Measurements from ENCODE around the gene THADA. TPM values are rescaled to one million over a fixed set of nuclear protein-coding genes. Genes with fewer than 3 reads are reported as not detected.

The THADA gene
- polyA plus RNA-seq, 10 donors, result 16.2 to 24.7 (median 18.2) TPM

- DNase-seq, result peak in 1 of 3 donors; percentile 65
Observed at GRCh38 chr2:43328133-43328532, 267.7 kb downstream of the THADA start.

- DNase-seq, result no peak
Observed at GRCh38 chr2:43327119-43327518, 268.7 kb downstream of the THADA start.

GRCh38 chr2:43326101-43326825 is 269.6 kb downstream of the THADA start:
- DNase-seq, result peak in 1 of 3 donors; percentile 48

DNA sequence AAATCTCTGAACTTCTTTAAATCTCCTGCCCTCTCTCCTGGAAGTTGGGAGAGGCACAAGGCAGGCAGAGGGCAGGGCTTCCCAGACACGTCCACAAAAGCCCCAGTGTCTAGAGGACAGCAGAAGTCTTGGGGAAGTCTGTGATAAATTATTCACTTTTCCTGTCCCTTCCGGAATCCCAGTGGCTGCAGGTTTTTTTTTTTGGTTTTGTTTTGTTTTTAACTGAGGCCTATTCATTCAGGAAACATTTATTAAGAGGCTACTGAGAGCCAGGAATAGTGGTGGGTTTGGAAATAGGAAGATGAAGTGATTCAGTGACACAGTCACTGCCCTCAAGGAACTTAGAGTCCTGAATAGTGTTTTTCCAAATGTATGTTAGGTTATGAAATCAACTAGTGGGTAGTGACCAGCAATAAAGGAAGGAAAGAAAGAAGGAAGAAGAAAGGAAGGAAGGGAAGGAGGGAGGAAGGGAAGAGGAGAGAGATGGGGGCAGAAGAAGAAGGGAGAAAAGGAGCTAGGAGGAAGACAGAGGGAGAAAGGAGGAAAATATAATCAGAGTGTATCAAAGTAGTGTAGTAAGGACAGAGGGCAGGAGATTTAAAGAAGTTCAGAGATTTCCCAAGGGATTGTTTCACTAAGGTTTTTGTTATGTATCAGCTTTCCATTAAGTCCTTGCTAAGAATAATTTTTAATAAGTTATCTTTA is 270.6 kb downstream of the THADA start:
- DNase-seq, result no peak

DNA sequence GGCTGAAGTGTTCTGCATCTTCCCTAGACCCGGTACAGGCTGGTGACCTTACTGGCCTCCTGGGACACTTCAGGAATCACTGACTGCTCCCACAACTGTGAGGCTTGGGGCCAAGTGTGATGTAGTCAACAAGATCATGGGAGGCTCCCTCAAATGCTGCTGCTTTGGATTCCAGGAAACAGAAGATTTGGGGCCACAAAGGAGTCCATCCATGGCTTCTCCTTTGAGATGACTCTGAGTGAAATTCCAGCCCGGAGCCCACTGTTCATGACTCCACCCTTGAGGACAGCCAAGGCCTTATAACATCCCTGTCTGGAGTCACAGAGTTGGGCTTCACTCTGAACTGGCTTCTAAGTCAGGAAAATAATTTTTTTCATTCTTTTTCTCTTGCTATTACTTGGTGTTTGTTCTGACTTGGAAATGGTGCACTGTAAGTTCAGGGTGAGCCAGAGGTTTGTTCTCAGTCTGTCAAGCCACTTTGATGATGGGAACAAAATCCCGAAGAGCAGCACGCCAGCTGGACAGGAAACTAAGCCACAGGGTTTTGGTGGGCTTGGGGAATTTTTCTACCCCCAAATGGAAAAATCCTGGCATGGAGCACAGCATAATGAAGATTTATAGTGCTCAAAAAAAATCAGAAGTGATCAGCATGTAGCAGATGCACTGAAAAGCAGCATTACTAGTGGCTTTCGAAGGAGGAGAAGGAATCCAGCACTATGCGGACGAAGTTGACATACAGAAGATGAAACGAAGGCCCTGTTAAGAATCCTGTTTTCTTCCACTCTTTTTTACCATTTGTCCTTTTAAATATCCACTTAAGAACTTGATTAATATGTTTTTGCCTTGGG is 271.4 kb downstream of the THADA start:
- DNase-seq, result peak; percentile 83 to 97 (median 93)

DNA sequence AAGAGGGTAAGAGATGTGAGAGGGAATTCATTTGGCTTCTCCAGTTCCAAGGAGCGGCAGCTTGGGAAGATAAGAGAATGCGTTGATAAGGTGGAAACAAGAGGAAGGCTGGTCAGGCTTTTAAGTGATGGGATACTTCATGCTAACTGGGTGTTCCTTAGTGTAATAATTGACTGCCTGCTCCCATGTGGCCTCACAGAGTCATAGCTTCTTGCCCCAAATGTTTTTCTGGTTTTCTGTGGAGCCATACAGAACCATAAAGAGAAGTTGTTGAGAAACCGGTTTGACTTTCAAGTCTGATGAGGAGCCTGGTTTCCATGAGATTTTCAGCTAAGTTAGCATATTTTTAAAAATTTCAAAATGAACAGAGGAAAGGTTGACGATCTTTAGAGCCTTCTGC is 272.0 kb downstream of the THADA start:
- DNase-seq, result no peak

DNA sequence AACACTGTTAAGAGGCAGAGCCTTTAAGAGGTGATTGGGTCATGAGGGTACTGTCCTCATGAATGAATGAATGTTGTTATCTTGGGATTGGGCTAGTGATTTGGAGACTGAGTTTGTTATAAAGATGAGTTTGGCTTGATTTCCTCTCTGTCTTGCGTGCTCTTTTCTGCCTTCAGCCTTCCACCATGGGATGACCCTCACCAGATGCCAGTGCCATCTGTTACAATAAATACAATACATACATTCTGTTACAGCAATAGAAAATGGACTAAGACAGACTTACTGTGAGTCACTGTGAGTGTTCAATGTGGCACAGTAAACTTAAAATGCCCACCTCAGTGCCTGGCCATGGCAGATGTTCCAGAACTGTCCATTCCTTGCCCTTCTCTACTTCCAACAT is 274.4 kb downstream of the THADA start:
- DNase-seq, result no peak

DNA sequence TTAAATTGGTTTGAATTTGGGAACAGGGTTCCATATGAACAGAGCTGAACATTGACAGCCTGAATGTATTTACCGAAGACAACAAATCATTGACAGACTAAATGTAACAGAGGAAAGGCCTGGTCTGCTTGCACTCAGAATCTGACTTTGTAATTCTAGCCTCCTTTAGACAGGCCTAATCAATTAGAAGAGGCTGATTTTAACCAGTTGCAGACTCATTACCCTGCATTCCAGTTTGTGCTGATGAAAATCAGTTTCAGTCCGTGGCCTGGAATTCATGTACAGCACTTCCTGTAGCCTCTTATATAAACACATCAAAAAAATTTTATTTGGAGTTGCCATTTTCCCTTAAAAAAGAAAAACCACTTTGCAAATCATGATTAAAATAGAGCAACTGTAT is 276.3 kb downstream of the THADA start:
- DNase-seq, result no peak

- no peak for DNase-seq
Observed at GRCh38 chr2:43318791-43319190, 277.0 kb downstream of the THADA start.

DNA sequence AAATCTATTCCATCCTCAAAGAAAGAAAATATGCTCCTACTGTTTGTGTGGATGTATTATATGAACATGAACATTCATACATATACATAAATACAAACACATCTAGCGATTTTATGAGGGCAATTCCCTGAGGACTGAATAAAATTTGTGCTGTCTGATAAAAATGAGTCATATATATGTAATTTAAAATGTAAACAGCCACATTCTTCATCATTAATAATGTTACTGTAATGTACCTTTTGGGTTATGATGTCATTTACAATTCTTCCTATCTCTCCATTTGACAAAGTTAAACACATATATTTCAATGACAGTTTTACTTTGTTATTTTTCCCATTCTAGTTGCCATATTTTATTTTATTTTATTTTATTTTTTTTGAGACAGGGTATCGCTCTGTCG is 278.2 kb downstream of the THADA start:
- no peak for DNase-seq

DNA sequence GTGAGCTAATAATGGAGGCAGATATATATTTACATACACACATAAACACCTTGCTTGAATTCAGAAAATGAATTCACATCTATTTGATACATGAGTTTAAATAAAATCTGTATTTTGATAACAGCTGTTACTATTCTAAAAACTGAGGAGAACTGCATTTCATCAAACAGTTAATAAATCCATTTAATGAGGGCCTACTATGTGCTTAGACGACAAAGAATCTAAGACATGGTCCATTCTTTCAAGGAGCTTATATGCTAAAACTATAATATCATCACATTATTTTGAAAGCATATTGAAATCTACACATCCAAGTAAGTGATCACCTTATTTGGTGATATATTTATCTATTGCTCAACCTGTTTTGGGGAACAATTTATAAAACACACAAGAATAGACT is 278.6 kb downstream of the THADA start:
- DNase-seq, result no peak

DNA sequence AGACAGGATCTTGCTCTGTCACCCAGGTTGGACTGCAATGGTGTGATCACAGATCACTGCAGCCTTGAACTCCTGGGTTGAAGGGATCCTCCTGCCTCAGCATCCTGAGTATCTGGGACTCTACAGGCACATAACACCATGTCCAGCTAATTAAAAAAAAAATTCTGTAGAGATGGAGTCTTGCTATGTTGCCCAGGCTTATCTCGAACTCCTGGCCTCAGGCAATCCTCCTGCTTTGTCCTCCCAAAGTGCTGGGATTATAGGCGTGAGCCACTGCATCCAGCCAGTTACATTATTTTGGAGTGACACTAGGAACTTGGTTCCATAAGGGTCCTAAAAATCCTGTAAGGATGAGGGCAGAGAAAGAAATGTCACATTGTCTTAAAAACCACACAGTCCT is 280.4 kb downstream of the THADA start:
- DNase-seq, result no peak

GRCh38 chr2:43314299-43314927 is 281.4 kb downstream of the THADA start:
- no peak for DNase-seq

- DNase-seq, result no peak
Observed at GRCh38 chr2:43313642-43314017, 282.2 kb downstream of the THADA start.

DNA sequence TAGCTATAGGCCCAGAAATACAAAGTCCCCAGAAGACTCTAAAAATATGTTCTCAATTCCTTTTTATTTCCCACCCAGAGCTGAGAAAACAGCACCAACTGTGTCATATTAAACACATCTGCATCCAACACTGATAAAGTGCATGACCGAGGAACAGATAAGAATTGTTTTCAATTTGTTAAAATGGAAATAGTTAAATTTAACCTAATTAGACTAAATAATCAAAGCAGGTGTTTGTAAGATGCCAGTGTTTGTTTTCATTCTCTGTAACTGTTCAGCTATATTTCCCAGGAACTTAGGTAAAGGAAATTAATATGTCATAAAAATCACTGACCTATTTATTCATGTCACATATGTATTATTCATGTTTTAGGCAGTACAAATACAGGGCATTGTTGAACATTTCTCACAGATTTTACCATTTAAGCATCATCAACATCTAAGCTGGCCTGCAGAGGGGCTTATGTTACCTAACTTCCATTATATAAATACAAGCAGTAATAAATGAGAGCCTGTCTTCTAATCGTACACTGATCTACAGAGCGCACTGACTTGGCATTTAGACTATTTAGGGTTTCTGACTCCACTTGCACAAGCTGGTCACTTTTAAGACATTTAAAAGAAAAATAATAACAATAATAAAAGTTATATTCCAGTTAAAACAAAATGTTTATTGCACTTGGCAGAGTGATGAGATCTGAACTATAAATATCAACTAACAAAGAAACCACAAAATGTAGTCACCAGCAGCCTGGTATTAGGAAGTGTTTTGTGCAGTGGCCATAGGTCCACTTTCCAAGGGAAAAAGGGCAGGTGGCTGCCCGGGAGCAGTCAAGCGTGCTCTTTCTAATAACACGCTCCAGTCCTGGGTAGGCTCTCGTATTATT is 282.8 kb downstream of the THADA start:
- peak in 1 of 3 donors; percentile 52 for DNase-seq

GRCh38 chr2:43311276-43311675 is 284.6 kb downstream of the THADA start:
- no peak for DNase-seq

GRCh38 chr2:43309935-43310334 is 285.9 kb downstream of the THADA start:
- no peak for DNase-seq

DNA sequence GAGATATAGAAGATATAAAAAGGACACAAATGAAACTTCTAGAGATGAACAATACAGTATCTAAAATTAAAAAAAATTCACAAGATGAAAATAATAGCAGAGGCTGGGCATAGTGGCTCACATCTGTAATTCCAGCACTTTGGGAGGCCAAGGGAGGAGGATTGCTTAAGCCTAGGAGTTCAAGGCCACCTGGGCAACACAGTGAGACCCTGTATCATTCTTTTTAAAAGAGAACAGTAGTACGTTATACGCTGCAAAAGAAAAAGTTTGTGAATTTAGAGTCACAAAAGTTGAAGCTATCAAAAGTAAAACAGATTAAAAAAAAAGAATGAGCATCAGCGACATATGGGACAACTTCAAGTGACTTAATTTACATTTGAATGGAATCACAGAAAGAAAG is 287.9 kb downstream of the THADA start:
- no peak for DNase-seq

GRCh38 chr2:43307046-43307445 is 288.8 kb downstream of the THADA start:
- DNase-seq, result no peak

DNA sequence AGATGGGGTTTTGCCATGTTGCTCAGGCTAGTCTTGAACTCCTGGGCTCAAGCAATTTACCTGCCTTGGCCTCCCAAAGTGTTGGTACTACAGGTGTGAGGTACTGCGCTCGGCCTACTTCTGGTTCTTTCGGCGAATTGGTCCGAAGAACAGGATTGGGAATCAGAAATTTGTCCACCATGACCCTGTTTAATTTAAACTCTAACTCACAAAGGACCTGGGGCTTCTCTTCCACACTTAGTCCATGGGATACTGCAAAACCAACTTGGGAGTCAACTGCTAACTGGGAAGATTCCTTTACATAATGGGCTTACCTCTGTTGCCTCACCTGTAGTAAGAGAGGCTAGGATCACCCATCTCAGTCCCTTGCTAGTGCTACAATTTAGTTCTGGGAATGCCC is 289.6 kb downstream of the THADA start:
- no peak for DNase-seq

GRCh38 chr2:43305517-43305916 is 290.3 kb downstream of the THADA start:
- DNase-seq, result peak in 2 of 3 donors; percentile 67 to 87
